Colonic mucosa (tissue), 4 donors: ENCODE data around the gene BTG2. TPM values are rescaled to one million over a fixed set of nuclear protein-coding genes. Genes with fewer than 3 reads are reported as not detected.
"Not testable (repeated sequence)": the region's sequence is repeated elsewhere in the genome, so short reads cannot be mapped to it uniquely, and the experiment has no call there.

Experiments
- DNase-seq: peaks from one replicate; pipeline ENCODE4 v3.0.0-alpha.2; 2020
- H3K27ac ChIP-seq: fragments of 200-600 bp; one replicate; pipeline ENCODE4 v1.8.0; 2021
- H3K27me3 ChIP-seq: fragments of 200-600 bp; one replicate; pipeline ENCODE4 v1.8.0; 2021
- H3K36me3 ChIP-seq: fragments of 200-600 bp; one replicate; pipeline ENCODE4 v1.8.0; 2021
- H3K4me1 ChIP-seq: fragments of 200-600 bp; one replicate; pipeline ENCODE4 v1.8.0; 2021; ENCODE audit warnings: mild to moderate bottlenecking
- H3K4me3 ChIP-seq: fragments of 200-600 bp; one replicate; pipeline ENCODE4 v1.8.0; 2021
- H3K9ac ChIP-seq, 2 donors: one replicate each; pipeline ENCODE4 v1.7.0; 2013; ENCODE audit warnings: control low read depth in 2 of 2, low read depth in 2 of 2, low read length in 2 of 2
- H3K9me3 ChIP-seq: fragments of 200-600 bp; one replicate; pipeline ENCODE4 v1.8.0; 2021
- intact Hi-C: fragments of 100-400 bp; cut with DNase I; formaldehyde crosslinking; loops from one replicate; pipeline ENCODE4 v1.14.1; 2022
- total RNA-seq, 2 donors: library from RNA; stranded (reverse); fragmentation: NEBNext Ultra II Directional in 1 of 2; extraction: Animal tissue kit (Norgen Biotek cat#: 25700) in 1 of 2; gene quantifications; one replicate each; pipeline ENCODE4 v1.2.1, GENCODE V29; 2021
- TF ChIP-seq, protein P1 (sequence below): fragments of 200-600 bp; IDR thresholded peaks from one replicate; pipeline ENCODE4 v1.8.0; 2022; ENCODE audit warnings: antibody characterized with exemption, mild to moderate bottlenecking
- donor health status: healthy.
- donor health status: DM: no; HTN: no; CAD: no.
- donor health status: DM: no; HTN: no; CAD: no.

Gene BTG2
- total RNA-seq, 2 donors from 2014 or later = 66.4 to 88.0 TPM

DNA sequence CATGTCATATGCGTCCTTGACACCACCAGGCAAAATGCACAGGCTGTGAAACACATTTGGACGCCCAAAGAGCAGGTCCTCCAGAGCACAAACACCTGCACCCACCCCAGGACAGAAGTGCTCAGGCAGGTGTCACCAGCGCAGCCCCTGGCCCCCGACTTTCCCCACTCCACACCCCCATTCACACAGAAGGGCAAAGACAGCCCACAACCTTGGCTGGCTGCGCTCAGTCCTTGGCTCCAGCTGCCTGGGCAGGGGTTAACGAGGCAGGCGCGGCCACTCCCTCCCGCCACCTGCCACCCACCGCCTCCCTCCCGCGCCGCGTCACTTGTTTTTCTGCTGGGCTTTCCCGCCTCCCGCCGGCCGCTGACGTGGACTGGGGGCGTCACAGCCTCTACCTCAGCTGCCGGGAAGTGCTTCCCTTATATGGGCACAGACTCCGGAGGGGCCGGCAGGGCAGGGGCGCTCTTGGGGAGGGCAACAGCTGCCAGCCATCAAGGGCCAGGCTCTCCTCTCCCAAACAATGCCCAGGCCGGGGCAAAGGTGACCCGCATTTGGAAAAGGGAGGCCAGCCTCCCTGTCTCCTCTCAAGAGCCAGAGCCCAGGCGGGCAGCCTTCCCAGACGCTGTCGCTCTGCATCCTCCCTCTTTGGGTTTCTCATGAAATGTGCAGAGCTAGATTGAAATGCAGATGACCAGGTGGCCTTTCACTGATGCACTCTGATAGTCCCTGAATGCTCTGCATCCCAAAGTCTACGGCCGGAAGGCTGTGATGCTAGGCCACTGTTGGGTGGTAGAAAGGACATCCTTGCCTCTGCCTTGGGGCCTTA lies 14.8 kb upstream of the BTG2 start:
- H3K4me1 ChIP-seq = peaks cover 49% of the 10 kb centered on the region
- peak overlapping the region; percentile 77 to 96 for H3K9ac ChIP-seq
- intact Hi-C loops = no loop called here
- H3K36me3 ChIP-seq = no peaks in the 10 kb centered on the region
- TF ChIP-seq, protein P1, sequence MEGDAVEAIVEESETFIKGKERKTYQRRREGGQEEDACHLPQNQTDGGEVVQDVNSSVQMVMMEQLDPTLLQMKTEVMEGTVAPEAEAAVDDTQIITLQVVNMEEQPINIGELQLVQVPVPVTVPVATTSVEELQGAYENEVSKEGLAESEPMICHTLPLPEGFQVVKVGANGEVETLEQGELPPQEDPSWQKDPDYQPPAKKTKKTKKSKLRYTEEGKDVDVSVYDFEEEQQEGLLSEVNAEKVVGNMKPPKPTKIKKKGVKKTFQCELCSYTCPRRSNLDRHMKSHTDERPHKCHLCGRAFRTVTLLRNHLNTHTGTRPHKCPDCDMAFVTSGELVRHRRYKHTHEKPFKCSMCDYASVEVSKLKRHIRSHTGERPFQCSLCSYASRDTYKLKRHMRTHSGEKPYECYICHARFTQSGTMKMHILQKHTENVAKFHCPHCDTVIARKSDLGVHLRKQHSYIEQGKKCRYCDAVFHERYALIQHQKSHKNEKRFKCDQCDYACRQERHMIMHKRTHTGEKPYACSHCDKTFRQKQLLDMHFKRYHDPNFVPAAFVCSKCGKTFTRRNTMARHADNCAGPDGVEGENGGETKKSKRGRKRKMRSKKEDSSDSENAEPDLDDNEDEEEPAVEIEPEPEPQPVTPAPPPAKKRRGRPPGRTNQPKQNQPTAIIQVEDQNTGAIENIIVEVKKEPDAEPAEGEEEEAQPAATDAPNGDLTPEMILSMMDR = no peak
- peak; percentile 98 for DNase-seq
- H3K9me3 ChIP-seq = no peaks in the 10 kb centered on the region
- H3K27ac ChIP-seq = peak overlapping the region; percentile 98
- no peaks in the 10 kb centered on the region for H3K27me3 ChIP-seq
- peak overlapping the region; percentile 0 for H3K4me3 ChIP-seq

DNA sequence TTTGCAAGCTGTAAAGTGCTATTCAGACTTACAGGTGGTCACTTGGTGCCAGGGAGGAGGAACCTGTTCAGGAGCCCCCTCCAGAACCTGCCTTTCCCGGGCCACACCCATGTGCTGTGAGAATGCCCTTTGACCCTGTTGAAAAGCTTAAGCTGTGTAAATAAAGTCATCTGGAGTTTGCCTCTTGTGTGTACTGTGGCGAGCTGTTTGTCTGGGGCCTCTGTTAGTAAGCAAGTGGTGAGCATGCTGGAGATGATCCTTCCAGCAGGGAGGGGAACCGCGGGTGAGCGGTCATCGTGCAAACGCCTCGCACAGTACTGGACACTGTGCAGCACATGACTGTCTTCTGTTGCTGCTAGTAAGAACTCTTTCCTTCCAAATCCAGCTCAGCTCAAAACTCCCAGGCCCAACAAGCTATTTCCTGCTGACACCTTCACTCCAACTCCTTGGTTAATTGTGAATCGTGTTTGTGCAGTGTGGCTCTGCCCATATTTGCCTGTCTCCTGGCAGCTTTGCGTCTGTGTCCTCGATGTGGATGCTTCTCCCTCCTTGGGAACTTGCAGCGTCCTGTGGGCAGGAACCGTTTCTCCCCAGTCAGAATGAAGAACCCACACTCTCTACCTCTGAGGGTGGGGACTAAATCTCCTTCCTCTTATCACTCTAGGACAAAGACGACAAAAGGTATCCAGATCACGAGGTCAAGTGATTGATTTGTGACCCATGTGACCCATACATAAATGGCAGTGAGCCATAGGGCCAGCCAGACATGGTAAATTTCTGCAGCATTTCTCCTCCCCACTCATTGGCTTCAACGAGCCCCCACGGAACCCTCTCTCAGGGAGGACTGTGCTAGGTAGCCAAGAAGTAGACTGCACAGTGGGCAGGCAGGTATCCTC lies 13.9 kb upstream of the BTG2 start:
- peak overlapping the region; percentile 98 for H3K27ac ChIP-seq
- TF ChIP-seq, protein P1 = no peak
- DNase-seq = peak; percentile 90
- peaks cover 41% of the 10 kb centered on the region for H3K4me1 ChIP-seq
- H3K9ac ChIP-seq = peak overlapping the region; percentile 77 to 96
- H3K27me3 ChIP-seq = no peaks in the 10 kb centered on the region
- H3K36me3 ChIP-seq = no peaks in the 10 kb centered on the region
- intact Hi-C loops = no loop called here
- H3K4me3 ChIP-seq = peak overlapping the region; percentile 0
- H3K9me3 ChIP-seq = no peaks in the 10 kb centered on the region

- H3K9me3 ChIP-seq = no peaks in the 10 kb centered on the region
- TF ChIP-seq, protein P1 = no peak
- H3K4me3 ChIP-seq = no peak overlapping the region
- H3K36me3 ChIP-seq = no peaks in the 10 kb centered on the region
- no peak overlapping the region for H3K27ac ChIP-seq
- no peak for DNase-seq
- peaks cover 8% of the 10 kb centered on the region for H3K4me1 ChIP-seq
- intact Hi-C loops = no loop called here
- no peak overlapping the region for H3K9ac ChIP-seq
- no peaks in the 10 kb centered on the region for H3K27me3 ChIP-seq
Measured at GRCh38 chr1:203295796-203296195, 9.5 kb upstream of the BTG2 start.

- H3K27ac ChIP-seq = no peak overlapping the region
- H3K4me3 ChIP-seq = no peak overlapping the region
- no peaks in the 10 kb centered on the region for H3K9me3 ChIP-seq
- no peak overlapping the region for H3K9ac ChIP-seq
- no peaks in the 10 kb centered on the region for H3K36me3 ChIP-seq
- intact Hi-C loops = no loop called here
- peaks cover under 1% of the 10 kb centered on the region for H3K4me1 ChIP-seq
- TF ChIP-seq, protein P1 = no peak
- DNase-seq = no peak
- H3K27me3 ChIP-seq = no peaks in the 10 kb centered on the region
Measured at GRCh38 chr1:203296460-203297073, 8.8 kb upstream of the BTG2 start.

- H3K9ac ChIP-seq = no peak overlapping the region
- no peaks in the 10 kb centered on the region for H3K36me3 ChIP-seq
- TF ChIP-seq, protein P1 = no peak
- H3K4me3 ChIP-seq = no peak overlapping the region
- DNase-seq = no peak
- H3K9me3 ChIP-seq = no peaks in the 10 kb centered on the region
- H3K27ac ChIP-seq = no peak overlapping the region
- intact Hi-C loops = no loop called here
- no peaks in the 10 kb centered on the region for H3K4me1 ChIP-seq
- no peaks in the 10 kb centered on the region for H3K27me3 ChIP-seq
Measured at GRCh38 chr1:203299169-203299568, 6.2 kb upstream of the BTG2 start.

- H3K9me3 ChIP-seq, H3K27me3 ChIP-seq, H3K36me3 ChIP-seq, H3K4me1 ChIP-seq, intact Hi-C loops, H3K27ac ChIP-seq, DNase-seq, H3K4me3 ChIP-seq, H3K9ac ChIP-seq: not testable (repeated sequence)
Measured at GRCh38 chr1:203299719-203300429, 5.4 kb upstream of the BTG2 start.
